ENCODE data around the gene TTC39B.

TTC39B gene

GRCh38 chr9:15311607-15312006 is 4.6 kb upstream of the TTC39B start:
- H3K27ac ChIP-seq = no peak overlapping the region
- TF ChIP-seq CTCF (IDR thresholded peaks at IDR 0.05) (no peak), ZFX (IDR thresholded peaks at IDR 0.05; ENCODE audit: borderline replicate concordance) (no peak)

GRCh38 chr9:15310107-15310850 is 3.3 kb upstream of the TTC39B start:
- H3K27ac ChIP-seq = no peak overlapping the region
- TF ChIP-seq ZFX (IDR thresholded peaks at IDR 0.05; ENCODE audit: borderline replicate concordance) (no peak), CTCF (IDR thresholded peaks at IDR 0.05) (no peak)

- no peak for TF ChIP-seq CTCF (IDR thresholded peaks at IDR 0.05)
- no peak for TF ChIP-seq ZFX (IDR thresholded peaks at IDR 0.05; ENCODE audit: borderline replicate concordance)
- no peak overlapping the region for H3K27ac ChIP-seq
Measured at GRCh38 chr9:15308511-15308910, 1.5 kb upstream of the TTC39B start.

- TF ChIP-seq CTCF (IDR thresholded peaks at IDR 0.05) (no peak), ZFX (IDR thresholded peaks at IDR 0.05; ENCODE audit: borderline replicate concordance) (no peak)
- peak overlapping the region; percentile 82; the same call in 1 of the 2 replicates for H3K27ac ChIP-seq
Measured at GRCh38 chr9:15307523-15307841, 466 bp upstream of the TTC39B start.

GRCh38 chr9:15306068-15306756 is 804 bp downstream of the TTC39B start:
- H3K27ac ChIP-seq = peak overlapping the region; percentile 82
- TF ChIP-seq ZFX (IDR thresholded peaks at IDR 0.05; ENCODE audit: borderline replicate concordance) (no peak), CTCF (IDR thresholded peaks at IDR 0.05) (no peak)

GRCh38 chr9:15305470-15305869 is 1.5 kb downstream of the TTC39B start:
- H3K27ac ChIP-seq = peak overlapping the region; percentile 82
- no peak for TF ChIP-seq CTCF (IDR thresholded peaks at IDR 0.05)
- no peak for TF ChIP-seq ZFX (IDR thresholded peaks at IDR 0.05; ENCODE audit: borderline replicate concordance)

- H3K27ac ChIP-seq = peak overlapping the region; percentile 82; the same call in 1 of the 2 replicates
- TF ChIP-seq CTCF (IDR thresholded peaks at IDR 0.05) (no peak), ZFX (IDR thresholded peaks at IDR 0.05; ENCODE audit: borderline replicate concordance) (no peak)
Measured at GRCh38 chr9:15304632-15305031, 2.4 kb downstream of the TTC39B start.
